SU-DHL-6 (cell line): ENCODE data around the gene IL20RB.

ENCODE experiments used
- EZH2phosphoT487 ChIP-seq: fragments of 200-600 bp; sonication (generic), shearing (Covaris generic); conservative IDR thresholded peaks from 2 replicates; pipeline ENCODE4 v1.6.1; 2018; ENCODE audit warnings: mild to moderate bottlenecking, antibody characterized with exemption, low read length, moderate library complexity, mixed read lengths
- TF ChIP-seq, protein P1 (sequence below): fragments of 200-600 bp; sonication (generic); IDR thresholded peaks from one replicate; pipeline ENCODE4 v1.5.1; 2017; ENCODE audit warnings: antibody characterized with exemption, mild to moderate bottlenecking, low read length, moderate library complexity; ENCODE audit not compliant: insufficient read depth, poor library complexity, severe bottlenecking

DNA sequence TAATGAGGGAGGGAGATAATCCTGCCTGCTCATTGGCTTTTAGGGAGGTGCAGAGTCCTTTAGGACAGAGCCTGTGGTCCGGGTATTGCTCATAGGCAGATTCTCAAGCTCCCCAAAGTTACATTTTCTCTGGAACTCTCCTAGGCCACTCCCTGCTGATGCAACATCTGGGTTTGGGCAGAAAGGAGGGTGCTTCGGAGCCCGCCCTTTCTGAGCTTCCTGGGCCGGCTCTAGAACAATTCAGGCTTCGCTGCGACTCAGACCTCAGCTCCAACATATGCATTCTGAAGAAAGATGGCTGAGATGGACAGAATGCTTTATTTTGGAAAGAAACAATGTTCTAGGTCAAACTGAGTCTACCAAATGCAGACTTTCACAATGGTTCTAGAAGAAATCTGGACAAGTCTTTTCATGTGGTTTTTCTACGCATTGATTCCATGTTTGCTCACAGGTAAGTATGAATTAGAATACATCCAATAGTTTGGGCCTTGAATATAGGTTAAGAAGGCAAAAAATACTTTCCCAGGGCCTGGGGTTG is at the start of gene IL20RB:
- no peak for TF ChIP-seq EZH2phosphoT487
- TF ChIP-seq, protein P1, sequence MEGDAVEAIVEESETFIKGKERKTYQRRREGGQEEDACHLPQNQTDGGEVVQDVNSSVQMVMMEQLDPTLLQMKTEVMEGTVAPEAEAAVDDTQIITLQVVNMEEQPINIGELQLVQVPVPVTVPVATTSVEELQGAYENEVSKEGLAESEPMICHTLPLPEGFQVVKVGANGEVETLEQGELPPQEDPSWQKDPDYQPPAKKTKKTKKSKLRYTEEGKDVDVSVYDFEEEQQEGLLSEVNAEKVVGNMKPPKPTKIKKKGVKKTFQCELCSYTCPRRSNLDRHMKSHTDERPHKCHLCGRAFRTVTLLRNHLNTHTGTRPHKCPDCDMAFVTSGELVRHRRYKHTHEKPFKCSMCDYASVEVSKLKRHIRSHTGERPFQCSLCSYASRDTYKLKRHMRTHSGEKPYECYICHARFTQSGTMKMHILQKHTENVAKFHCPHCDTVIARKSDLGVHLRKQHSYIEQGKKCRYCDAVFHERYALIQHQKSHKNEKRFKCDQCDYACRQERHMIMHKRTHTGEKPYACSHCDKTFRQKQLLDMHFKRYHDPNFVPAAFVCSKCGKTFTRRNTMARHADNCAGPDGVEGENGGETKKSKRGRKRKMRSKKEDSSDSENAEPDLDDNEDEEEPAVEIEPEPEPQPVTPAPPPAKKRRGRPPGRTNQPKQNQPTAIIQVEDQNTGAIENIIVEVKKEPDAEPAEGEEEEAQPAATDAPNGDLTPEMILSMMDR = no peak
